NCI-H526 (cell line): ENCODE results near the gene SMG6.
A peak's percentile ranks its signal among the peaks of the same experiment; 100 is the strongest.
"Not testable (repeated sequence)": the region's sequence is repeated elsewhere in the genome, so short reads cannot be mapped to it uniquely, and the experiment has no call there.

ENCODE experiments used
- DNase-seq, 2 experiments: peaks; one replicate each; lab custom pipeline; 2025; lab: John Stamatoyannopoulos, UW

The SMG6 gene

DNA sequence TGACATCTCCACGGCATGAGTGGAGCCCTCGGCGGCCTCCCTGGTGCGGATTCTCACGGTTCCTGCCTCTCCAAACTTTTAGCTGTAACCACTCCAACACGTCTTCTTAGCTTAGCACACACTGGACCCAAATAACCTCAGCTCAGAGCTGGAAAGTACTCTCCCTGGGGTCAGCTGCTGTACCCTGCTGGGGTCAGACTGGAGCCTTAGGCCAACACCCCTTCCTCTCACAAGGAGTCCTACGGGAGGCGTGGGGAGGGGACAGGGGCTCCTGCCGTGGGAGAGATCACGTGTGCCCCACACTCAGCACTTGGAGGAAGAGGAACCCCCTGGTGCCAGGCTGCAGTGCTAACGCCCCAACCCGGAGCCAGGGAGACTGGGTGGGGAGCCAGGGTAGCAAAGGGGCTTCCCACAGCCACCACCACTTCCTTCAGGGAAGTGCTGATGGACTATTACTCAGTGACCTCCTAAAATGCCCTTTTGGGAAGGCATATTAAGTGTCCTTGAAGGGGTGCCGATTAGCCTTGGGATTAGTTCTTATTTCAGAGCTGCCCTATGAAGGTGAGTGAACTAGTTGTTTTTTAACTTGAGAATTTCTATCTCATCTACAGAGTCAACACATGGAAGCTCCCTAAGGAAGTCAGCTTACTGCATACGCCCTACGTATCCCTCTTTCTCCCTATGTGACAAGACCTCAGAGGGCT, 124.6 kb downstream of the SMG6 start:
- DNase-seq = no peak

DNA sequence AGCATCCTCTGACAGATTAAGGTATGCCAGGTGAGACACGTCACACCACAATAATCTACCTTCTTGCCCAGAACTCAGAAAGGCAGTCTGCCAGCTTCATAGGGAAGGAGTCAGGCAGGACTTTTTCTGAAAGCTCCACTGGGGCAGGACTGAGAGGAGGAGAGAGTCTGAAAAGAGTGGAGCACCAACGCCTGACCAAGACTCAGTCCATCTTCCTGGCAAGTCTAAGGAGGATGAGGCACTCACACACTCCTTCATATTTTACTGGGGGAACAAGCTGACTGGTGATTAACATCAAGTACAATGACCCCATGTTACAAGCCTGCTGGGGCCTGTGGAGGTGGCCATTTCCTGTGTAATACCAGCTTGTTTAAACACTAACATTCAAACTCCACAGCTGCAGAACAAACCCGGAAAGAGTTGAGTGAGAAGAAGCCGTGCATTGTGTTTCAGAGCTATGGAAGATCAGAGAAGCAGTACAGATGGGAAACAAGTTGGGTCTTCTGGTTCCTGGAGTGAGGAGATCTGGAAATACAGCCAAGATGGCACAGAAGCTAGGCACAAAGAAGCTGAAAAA, 126.3 kb downstream of the SMG6 start:
- no peak for DNase-seq

DNA sequence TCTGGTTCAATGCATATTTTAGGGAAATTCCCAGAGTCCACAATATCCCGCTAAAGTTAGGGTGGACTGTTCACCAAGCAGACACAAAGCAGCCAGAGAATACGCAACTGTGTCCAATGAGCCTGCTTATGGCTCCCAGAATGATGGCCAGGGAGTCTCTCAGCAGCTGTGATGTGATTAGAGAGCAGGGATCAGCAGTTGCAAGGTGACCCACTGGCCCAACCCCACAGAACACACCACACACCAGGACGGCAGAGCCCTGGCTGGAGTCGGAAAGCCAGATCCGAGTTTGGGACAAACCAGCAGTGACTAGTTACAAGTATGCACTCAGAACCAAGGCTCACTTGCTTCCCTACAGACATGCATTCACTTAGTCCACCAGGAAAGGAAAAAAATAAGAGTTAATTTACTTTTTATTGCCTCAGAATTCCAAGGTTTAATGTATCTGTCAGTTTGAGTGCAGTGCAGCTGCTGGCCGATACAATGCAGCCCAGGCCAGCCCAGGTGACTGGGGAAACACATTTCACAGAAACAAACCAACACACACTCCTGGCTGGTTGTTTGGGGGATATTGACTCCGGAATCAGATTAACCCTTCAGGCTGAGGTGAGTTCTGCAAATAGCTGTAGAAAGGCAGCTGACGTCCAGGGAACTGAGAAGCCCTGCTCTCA, 127.0 kb downstream of the SMG6 start:
- no peak for DNase-seq

DNA sequence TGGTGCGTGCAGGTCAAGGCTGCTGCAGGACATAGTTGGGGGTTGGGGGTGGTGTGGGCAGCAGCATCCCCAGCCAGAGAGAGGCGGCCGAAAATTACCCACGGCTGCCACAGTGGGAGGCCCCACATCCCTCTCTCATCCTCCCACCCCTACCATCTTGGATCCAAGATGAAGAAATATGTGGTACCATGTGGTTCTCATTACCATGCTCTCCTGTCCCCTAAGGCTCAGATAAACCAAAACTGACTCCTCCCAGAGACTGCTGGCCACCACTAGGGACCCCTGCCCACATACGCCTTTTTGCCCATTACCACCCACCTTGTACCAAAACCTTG, 128.3 kb downstream of the SMG6 start:
- no peak for DNase-seq

DNA sequence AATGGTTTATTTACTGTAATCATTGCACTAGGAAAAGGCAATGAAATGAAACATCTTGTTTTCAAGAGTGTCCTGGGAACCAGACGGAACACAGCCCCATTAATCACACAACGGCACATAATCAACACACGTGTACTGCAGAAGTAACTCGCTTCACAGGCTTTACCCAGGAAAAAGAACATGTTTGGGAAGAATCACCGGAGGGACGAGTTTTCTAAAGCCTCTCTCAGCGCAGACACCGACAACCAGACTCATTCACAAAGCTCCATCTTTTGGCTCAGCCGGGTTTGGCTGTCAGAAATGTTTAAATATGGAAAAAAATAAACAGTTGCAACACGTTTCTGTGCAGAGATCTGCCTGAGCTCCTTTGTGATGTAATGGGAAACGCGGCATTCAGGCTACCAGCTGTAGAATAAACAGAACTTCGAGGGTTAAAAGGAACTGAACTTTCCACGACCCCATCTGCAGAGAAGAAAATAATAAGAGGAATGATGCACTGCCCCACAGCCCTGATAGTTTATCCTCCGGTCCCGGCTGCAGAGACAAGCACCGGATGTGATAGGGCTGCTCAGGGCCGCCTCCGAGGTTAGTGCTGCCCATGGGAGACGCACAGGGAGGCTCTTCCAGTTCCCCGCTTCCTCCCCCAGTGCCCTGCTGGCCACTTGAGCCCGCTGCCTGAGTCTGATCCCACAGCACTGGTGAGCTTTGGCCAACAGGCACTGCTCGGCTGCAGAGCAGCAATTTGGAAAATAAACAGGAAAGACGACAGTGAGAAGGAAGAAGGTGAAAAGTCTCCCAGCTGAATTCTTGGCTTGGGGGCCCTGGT, 128.9 kb downstream of the SMG6 start:
- no peak for DNase-seq

DNA sequence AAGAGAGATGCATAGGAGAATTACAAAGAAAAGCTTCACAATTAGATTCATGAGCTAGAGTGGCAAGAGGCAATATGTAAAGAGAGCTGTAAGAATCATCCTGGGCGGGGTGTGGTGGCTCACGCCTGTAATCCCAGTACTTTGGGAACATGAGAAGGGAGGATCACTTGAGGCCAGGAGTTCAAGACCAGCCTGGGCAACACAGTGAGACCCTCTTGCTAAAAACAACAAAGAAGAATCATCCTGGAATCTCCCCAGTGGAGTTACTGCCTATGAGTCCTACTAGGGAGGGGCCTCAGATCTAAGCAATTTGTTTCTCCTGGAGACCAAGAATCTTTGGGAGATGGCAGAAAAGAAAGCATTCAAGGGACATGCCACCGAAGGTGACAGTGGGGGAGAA, 129.6 kb downstream of the SMG6 start:
- no peak for DNase-seq

DNA sequence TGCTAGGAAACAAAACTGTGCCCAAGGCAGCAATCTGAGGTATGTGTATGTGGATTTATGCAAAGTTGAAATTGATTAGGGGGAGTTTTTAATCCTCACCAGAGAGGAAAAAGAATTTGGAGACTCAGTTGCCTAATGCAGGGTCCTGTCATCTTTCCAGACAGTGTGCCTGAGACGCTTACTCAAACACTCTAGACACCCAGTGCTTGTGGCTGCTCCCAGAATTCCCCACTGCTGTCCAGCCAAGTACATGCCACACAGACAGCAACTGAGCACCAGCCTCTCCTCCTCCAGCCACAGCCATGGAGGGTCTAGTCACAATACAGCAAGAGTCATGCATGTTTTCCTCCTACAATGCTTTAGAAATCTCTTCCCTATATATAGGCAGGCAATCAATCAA, 130.6 kb downstream of the SMG6 start:
- no peak for DNase-seq

DNA sequence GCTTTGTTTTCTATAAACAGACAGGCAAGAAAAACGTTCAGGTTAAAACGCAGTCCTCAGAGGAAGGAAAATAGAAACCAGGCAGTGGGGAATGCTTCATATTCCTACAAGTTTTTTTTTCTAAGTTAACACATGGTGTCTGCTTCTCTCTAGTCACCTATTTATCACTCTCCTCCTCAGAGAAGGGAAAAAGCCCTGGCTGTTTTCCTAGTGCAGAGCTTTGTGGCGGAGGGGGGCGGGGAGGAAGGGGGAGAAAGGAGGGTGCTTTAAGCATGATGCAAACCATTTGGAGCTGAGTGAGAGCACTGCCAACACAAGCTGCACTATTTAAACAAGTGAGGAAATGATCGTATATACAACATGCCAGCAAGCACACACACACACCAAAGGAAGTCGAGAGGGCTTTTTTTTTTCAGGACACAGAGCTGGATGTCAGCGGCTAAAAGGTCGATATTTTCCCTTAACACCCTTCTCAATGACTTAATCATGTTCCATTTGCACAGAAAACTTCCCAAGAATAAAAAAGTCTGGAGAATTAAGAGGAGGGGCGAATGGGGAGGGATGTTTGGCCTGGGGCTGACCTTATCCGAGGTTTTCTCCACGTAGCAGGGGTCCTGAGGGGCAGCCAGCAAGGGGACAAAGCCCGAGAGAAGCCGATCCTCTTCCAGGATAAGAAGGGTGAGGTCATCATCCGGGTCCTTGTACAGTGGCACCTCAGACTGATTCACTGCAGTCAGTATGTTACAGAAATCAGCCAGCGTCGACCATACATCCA, 131.3 kb downstream of the SMG6 start:
- no peak for DNase-seq

DNA sequence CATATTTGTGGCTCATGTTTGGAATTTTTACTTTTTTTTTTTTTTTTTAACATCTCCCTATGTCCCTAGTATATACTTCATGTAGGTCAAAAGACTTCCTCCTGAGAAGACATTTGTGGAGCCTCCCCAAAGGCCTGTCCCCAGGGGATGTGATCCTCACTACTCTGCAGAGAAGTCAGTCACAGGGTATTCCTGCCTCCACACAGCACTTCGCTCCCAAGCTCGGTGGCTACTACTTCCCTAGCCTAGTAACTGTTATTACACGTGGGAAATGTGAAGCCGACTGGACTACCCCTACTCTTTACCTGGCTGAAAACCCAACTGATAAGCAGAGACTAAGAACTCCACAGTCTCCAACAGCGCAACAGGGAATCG, 131.9 kb downstream of the SMG6 start:
- DNase-seq = no peak

DNA sequence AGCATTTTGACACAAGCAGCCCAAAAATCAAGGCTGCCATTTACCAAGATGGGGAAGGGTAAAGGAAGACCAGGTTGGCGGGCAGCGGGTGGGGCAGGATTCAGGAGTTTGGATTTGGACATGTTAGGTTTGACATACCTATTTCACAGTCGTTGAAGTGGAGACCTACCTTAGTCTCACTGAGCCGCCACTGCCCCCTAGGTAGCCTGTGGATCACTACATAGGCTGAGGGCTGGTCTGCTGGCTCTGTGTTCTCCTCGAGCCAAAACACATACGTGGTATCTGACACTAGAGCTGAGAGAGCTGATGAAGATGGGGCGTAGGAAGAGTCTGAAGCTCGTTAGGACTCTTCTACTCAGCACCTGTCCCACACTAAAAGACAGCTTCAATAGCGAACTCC, 133.6 kb downstream of the SMG6 start:
- peak in 1 of 2 experiments; percentile 29 for DNase-seq

DNA sequence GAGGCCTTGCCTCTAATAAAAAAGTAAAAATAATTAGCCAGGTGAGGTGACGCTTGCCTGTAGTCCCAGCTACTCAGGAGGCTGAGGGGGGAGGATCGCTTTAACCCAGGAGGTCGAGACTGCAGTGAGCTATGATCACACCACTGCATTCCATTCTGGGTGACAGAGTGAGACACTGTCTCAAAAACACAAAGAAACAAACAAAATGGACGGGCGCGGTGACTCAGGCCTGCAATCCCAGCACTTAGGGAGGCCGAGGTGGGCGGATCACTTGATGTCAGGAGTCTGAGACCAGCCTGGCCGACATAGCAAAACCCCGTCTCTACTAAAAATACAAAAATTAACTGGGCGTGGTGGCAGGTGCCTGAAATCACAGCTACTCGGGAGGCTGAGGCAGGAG, 137.9 kb downstream of the SMG6 start:
- not testable (repeated sequence) for DNase-seq

DNA sequence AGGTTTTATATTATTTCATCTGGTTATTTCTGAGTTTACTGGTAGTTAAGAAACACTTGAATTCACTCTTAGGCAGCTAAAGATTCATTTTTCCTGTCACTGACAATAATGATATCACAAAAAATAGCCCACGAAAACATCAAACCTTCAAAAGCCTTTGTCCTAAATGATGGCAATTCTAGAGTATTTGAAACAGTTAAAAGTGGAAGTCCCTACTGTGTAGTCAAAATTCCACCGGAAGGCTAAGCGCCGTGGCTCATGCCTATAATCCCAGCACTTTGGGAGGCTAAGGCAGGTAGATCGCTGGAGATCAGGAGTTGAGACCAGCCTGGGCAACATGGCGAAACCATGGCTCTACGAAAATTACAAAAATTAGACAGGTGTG, 145.2 kb downstream of the SMG6 start:
- DNase-seq = no peak

DNA sequence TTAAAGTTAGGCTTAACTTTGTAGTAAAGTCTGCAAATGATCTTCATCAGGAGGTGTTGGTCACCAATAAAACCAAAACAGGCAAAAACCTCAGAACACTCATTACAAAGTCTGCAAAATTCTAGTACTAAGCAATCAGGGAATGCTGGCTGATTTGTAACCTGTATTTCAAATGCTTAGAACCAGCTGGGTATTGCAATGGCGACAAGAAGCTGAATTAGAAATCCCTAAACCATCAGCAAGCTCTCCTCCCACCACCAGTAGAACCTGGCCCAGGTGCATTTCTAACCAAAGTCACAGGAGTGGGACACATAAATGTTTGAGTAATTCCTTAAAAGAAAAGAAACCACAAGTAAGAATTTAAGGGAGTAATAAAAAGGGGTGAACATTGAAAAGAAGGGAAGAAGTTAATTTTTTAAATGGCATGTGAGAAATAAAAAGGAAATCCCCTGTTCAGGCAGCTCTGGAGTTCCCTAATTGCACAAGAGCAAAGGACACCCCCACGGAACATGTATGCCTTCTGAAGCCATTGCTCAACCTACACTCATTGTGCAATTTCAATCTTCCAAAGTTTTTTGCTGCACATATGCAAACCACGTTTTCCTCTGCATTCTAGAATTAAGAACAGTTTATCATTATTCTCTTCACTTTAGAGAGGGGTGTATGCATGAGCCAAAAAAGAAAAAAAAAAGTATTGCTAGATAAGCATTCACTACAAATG, 145.8 kb downstream of the SMG6 start:
- DNase-seq = no peak

DNA sequence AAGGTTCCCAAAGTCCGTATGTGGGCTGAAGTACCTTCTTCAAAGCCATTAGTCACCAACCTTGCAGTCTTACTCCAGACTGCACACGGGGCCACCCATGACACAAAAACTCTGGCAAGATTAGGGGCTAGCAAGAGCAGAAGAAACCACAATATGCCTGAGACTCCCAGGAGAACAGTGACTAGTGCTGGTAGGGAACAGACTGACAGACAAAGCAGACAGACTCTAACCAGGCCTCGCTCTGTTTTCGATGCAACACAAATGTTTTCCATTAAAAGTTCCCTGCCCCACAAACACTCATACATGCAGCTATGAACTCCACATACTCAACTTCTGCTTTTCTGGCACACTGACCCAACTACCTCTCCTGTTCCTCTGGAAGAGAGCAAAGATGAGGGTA, 146.5 kb downstream of the SMG6 start:
- no peak for DNase-seq

DNA sequence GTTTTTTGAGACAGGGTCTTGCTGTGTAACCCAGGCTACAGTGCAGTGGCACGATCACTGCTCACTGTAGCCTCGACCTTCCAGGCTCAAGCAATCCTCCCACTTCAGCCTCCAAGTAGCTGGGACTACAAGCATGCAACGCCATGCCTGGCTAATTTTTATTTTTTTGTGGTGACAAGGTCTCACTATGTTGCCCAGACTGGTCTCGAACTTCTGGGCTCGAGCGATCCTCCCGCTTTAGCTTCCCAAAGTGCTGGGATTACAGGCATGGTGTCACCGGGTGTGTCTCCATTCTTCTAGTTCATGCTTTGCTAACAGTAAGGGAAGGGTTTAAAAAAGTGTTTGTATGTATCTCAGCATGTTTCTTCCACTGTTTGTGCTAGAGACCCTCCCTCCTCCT, 146.9 kb downstream of the SMG6 start:
- no peak for DNase-seq

DNA sequence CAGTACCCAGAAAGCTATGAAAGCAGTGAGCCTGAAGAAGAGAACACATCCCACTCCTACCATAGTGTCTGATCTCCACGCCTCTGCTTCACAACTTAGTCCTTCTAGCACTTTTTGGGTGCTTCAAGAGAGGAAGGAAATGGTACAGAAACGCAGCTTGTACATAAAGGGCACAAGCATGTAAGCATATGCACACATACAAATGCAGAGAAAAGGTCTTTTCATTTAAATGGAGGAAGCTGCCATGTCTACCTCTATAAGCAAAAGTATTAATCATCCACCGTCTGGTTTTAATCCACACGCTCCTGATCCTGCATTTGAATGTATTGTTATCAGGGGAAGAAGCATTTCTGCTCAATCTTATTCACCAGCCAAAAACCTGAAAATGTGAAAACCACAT, 148.0 kb downstream of the SMG6 start:
- no peak for DNase-seq

DNA sequence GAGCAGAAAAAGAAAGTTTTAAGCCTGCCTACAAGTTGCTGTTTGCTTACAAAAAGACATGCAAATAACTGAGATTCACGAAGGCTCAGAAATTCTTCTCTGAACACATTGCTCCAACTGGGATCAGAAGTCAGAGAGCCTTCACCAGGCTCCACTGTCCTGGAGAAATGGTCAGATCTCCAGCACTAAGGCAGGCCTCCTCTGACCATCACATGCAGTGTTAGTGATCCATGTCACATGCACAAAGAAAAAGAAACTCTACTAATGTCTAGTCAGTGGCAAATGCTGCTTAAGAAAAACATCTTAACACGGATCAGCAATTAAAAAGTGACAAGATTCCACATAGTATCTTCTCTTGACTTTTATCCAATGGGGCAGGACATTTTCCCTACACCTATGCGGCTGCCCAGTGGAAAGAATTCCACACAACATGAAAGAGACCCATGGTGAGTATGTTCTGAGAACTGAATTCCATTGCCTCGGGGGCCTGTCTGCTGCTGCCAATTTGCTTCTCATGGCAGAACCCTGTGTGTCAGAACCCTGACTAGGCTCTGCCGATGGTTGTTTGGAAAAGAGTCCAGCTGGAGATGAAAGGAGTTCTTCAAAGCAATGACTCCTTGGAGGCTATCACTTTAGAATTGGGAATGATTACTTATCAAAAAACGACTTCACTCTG, 152.1 kb downstream of the SMG6 start:
- no peak for DNase-seq

DNA sequence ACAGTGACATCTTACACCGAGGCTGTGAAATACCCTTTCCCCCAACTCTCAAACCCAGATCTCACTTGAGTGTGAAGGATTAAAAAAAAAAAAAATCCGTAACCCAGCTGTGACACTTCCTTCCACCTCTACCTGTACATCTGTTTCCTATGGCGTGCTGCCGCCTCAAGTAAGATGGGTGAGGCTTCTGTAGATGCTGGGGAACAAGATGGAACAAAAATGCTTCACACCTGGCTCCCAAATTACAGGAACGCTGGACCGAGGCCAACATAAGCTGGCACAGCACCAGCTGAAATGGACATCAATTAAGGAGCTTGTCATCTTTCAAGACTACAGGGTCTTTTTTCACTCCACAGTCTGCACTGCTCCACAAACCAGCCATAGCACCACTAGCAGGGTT, 152.8 kb downstream of the SMG6 start:
- DNase-seq = no peak

DNA sequence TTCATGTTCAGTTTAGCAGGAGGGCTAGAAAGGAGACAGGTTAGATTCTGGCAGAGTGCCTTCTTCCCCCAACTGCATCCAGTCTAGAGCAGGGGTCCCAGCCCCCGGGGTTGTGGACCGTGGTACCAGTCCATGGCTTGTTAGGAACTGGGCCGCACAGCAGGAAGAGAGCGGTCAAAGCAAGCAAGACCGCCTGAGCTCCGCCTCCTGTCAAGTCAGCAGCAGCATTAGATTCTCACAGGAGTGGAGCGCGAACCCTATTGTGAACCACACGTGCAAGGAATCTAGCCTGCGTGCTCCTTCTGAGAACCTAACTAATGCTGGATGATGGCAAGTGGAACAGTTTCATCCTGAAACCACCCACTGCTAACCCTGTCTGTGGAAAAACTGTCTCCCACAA, 153.7 kb downstream of the SMG6 start:
- DNase-seq = no peak

DNA sequence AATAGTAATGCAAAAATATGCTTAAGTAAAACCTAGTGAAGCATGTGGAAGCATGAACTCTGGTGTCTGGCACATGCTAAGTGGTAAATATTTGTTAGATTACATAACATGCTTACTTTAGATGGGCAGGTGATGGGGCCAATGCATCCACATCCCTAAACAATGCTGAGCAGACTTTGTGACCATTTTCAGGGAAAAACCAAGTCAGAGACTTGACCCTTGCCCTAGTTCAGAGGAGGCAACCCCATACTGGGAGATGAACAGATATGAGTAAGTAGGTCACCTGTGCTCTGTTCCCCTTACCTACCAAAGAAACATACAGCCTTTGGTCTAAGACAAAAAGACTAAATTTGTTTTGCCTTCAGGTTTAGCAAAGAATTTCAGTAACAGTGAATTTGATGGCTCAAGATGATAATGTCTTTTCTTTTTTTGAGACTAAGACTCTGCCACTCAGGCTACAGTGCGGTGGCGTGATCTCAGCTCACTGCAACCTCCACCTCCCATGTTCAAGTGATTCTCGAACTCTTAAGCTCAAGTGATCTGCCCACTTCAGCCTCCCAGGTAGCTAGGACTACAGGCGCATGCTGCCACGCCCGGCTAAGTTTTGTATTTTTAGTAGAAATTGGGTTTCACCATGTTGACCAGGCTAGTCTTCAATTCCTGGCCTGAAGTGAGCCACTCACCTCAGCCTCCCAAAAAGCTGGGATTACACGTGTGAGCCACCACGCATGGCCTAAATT, 157.3 kb downstream of the SMG6 start:
- DNase-seq = no peak
